AG09319 (cell line): ENCODE measurements around the gene PROB1.
A peak's percentile ranks its signal among the peaks of the same experiment; 100 is the strongest.

Source experiments
- DNase-seq: peaks from one replicate; pipeline ENCODE4 v3.0.0-alpha.2; 2010; ENCODE audit warnings: low read depth; ENCODE audit errors: extremely low read depth
- CTCF ChIP-seq: IDR thresholded peaks from 2 replicates; pipeline ENCODE4 v1.5.1; 2011; ENCODE audit warnings: low read depth, mild to moderate bottlenecking, inconsistent platforms, low read length, moderate library complexity

The PROB1 gene

GRCh38 chr5:139404484-139404840 lies 9.6 kb upstream of the PROB1 start:
- TF ChIP-seq CTCF: no peak
- no peak for DNase-seq

- TF ChIP-seq CTCF: no peak
- DNase-seq: peak; percentile 93
Observed at GRCh38 chr5:139403787-139404483, 9.0 kb upstream of the PROB1 start, which contains the start of gene SPATA24. Gene SPATA24 (minus strand): TSS chr5:139404089. CDS start chr5:139404060, 29 bp downstream.

GRCh38 chr5:139403418-139403786 lies 8.5 kb upstream of the PROB1 start:
- no peak for TF ChIP-seq CTCF
- DNase-seq: no peak

GRCh38 chr5:139402561-139403158 lies 7.8 kb upstream of the PROB1 start:
- peak; percentile 28 for TF ChIP-seq CTCF
- no peak for DNase-seq

GRCh38 chr5:139401546-139401945 lies 6.6 kb upstream of the PROB1 start:
- no peak for TF ChIP-seq CTCF
- no peak for DNase-seq

GRCh38 chr5:139399501-139400121 lies 4.7 kb upstream of the PROB1 start:
- TF ChIP-seq CTCF: no peak
- no peak for DNase-seq

GRCh38 chr5:139397921-139398320 lies 3.0 kb upstream of the PROB1 start:
- no peak for TF ChIP-seq CTCF
- DNase-seq: no peak
